AG09309 (cell line): ENCODE results near the gene VPS8.
A peak's percentile ranks its signal among the peaks of the same experiment; 100 is the strongest.

ENCODE experiments used
- DNase-seq: peaks from one replicate; pipeline ENCODE4 v3.0.0-alpha.2; 2010; ENCODE audit warnings: low read depth
- H3K4me3 ChIP-seq: 2 replicates; pipeline ENCODE4 v1.5.1; 2011; ENCODE audit warnings: mild to moderate bottlenecking, low read depth, low read length, moderate library complexity; ENCODE audit not compliant: control insufficient read depth
- TF ChIP-seq, protein P1 (sequence below): IDR thresholded peaks from 2 replicates; pipeline ENCODE4 v1.5.1; 2011; ENCODE audit warnings: mild to moderate bottlenecking, low read depth, low read length, inconsistent platforms; ENCODE audit not compliant: insufficient read depth, control insufficient read depth; ENCODE audit errors: missing control alignments

The VPS8 gene

DNA sequence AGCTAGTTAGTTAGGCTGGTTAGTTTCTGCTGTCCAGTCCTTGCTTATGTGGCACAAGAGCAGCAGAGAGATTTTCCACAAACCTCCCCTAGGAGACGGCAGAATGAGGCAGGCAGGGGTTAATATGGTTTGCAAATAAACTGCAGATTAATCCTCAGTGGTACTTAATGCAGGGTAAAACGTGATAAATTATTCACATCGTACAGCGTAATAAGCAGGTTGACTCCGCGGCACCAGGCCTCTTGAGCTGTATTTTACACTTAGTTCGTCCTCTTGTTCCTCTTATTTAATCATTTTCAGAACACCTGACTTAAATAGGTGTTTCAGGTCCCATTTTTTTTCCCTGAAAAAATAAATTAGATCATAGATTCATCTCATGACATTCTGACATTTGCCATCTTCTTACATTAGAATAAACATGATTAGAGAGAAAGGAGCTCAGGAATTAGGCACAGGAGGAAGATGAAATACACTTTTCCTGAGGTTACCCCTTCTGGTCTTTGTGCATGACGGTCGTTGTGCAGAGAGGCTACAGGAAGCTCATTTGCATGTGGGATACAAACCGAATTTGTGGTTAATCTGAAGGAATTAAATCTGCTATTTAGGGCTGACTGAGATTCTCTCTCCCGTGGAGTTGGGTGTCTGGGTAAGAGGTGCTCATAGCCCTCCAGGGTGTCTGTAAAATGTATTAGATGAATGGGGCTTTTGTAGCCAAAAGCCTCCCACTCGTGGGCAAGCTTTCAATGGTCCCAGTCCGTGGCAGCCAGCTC is 27.1 kb upstream of the VPS8 start:
- H3K4me3 ChIP-seq: no peak overlapping the region
- TF ChIP-seq, protein P1, sequence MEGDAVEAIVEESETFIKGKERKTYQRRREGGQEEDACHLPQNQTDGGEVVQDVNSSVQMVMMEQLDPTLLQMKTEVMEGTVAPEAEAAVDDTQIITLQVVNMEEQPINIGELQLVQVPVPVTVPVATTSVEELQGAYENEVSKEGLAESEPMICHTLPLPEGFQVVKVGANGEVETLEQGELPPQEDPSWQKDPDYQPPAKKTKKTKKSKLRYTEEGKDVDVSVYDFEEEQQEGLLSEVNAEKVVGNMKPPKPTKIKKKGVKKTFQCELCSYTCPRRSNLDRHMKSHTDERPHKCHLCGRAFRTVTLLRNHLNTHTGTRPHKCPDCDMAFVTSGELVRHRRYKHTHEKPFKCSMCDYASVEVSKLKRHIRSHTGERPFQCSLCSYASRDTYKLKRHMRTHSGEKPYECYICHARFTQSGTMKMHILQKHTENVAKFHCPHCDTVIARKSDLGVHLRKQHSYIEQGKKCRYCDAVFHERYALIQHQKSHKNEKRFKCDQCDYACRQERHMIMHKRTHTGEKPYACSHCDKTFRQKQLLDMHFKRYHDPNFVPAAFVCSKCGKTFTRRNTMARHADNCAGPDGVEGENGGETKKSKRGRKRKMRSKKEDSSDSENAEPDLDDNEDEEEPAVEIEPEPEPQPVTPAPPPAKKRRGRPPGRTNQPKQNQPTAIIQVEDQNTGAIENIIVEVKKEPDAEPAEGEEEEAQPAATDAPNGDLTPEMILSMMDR: no peak
- no peak for DNase-seq

DNA sequence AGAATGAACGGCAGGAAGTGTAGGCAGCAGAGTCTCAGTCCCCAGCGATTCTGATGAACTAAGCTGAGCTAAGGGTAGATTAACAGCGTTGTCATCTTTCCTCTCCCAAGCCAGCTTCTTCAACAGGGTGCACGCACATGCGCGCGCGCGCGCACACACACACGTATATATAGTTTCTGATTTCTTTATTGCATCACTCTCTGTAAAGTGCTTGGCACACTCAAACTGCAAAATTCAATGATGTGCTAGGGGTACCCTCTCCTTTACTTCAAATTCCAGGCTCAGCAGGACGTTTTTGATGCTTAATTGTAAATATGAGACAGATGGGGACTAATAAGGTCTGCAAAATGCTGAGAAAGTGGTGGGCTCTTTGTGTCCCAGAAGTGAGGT is 26.1 kb upstream of the VPS8 start:
- peak overlapping the region; percentile 25 for H3K4me3 ChIP-seq
- TF ChIP-seq, protein P1: no peak

DNA sequence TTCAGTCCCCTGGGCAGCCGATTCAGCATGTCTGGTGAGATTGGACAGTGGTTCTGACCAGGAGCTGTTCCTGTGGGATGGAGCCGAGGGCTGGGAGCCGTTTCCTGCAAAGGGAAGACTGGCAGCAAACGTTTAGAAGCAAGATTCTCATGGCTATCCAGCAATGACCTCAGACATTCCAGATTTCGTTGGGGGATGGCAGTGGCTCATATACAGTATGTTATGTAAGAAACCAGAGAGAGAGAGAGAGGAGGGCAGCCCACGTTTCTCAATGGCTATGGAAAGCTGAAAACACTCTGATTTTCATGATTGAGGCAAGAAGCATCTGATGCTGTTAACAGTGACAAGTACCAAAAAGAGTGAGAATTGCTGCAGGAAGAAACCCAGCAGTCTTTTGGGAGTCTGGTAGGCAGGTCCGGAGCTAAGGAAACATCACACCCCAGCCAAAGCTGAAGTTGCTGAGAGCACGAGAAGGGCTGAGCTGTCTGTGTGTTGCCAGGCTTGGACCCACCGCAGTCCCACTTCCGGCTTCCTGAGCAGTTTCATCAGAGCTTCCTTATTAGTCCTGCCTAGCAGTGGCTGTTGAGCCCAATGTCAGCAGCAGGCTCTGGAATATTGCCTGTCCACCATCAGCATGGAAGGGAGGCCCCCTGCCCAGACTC is 25.6 kb upstream of the VPS8 start:
- DNase-seq: peak; percentile 86
- TF ChIP-seq, protein P1: no peak
- peak overlapping the region; percentile 25 for H3K4me3 ChIP-seq

More for the DNA sequence above, 26.1 kb upstream of the VPS8 start:
- DNase-seq: no peak

DNA sequence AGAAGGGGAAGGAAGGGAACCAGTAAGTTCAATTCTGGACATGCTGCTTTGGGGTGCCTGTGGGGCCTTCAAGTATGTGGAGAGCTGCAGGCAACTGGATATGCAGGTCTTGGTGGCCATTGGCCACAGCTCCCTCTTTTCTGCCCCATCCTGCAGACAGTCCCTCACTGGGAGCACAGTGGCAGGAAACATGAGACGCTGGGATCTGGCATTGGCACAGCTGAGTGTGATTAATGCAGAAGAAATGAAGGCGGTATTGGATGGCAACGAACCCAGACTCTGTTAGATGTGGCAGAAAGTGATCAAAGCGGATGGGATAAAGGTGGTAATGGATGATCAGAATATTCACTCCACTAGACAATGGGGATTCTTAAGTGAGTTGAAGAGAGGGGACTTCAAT is 23.2 kb upstream of the VPS8 start:
- no peak overlapping the region for H3K4me3 ChIP-seq
- DNase-seq: no peak
- TF ChIP-seq, protein P1: no peak

DNA sequence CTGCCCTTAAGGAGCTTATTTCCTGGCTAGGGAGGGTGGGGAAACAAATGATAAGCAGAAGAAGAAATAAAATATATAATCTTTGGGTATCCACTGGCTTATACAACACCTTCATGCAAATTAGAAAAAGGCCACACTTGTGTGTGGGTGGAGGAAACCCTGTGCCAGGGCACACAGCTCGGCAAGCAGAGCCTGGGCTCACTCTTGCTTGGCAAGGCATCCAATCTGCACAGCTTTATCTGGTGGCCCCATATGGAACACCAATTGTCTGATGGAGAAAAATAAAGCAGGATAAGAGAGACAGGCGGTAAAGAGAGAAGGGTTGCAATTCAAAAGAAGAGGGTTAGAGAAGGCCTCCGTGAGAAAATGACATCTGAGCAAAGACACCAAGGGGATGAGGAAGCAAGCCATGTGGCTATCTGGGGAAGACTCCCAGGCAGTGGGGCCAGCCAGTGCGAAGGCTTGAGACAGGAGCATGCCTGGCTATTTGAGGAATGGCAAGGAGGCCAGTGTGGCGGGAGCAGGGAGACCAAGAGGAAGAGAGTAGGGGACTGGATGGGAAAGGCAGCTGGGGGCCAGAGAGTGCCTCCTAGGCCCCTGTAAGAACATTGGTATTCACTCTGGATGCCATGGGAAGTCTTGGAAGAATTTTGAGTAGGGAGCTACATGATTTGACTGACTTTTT is 22.5 kb upstream of the VPS8 start:
- TF ChIP-seq, protein P1: no peak
- DNase-seq: no peak
- no peak overlapping the region for H3K4me3 ChIP-seq

DNA sequence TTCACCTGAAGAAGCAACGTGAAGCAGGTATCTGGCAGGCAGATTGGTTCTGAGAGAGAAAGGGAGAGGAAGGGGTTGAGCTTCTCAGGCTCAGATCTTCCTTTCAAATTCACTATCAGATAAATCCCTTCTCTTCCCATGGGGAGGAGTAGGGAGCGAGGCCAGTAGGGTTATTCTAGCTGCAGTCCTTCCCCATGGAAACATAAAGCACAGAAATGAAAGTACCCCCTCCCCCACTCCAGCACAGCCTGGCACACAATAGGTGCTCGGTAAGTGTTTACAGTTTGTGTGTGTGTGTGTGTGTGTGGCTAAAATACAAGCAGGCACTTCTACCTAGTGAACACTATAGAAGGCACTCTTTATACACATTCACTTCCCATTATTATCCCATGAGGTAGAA is 20.8 kb upstream of the VPS8 start:
- H3K4me3 ChIP-seq: no peak overlapping the region
- no peak for DNase-seq

More for the DNA sequence above, 20.8 kb upstream of the VPS8 start:
- TF ChIP-seq, protein P1: no peak
